ENCODE data around the gene MTARC1.

Gene MTARC1

DNA sequence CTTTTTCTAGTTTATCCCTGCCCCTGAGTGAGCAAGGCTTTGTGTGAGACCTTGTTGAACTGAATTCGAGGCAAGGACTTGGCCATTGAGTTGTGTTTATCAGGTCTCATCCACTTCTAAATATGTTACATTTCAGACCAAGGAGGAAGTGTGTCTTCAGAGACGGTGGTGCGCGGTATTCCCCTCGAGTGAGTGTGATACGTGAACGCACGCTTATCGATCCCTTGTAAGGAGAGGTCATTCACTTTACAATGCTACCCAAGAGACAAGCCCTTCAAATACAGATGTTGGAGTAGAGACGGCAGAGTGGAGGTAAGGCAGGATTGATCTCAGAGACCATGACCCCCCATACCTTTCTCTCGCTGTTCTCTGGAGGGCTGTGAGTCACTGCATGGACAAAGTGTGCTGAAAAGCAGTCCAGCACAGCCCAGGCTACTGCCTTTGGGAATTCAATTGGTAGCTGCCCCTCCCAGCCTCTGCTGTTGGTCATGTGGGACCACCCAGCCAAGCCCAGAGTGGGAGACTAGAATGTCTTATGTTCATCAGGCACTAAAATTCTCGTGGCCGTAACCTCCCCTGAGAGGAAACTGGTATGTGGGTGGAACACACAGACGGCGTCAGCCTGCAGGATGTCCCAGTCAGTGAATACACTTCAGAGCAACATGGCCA is 16.3 kb upstream of the MTARC1 start:
- no peak for DNase-seq

DNA sequence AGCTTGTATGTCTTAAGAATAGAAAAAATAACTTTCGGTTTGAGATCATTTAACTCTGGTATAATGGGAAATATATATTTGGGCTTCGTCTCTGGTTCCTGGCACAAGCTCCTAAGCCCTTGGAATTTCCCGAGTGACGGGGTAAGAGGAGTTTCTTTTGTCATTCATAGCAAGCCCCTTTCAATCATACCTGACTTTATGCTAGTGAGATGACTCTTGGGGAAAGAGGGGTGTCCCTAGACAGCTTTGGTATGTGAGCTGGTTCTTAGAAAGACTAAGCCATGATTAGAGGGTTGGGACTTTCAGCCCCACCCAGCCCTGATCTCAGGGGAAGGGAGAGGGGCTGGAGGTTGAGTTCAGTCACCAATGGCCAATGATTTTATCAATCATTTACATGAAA is 13.9 kb upstream of the MTARC1 start:
- DNase-seq = no peak

DNA sequence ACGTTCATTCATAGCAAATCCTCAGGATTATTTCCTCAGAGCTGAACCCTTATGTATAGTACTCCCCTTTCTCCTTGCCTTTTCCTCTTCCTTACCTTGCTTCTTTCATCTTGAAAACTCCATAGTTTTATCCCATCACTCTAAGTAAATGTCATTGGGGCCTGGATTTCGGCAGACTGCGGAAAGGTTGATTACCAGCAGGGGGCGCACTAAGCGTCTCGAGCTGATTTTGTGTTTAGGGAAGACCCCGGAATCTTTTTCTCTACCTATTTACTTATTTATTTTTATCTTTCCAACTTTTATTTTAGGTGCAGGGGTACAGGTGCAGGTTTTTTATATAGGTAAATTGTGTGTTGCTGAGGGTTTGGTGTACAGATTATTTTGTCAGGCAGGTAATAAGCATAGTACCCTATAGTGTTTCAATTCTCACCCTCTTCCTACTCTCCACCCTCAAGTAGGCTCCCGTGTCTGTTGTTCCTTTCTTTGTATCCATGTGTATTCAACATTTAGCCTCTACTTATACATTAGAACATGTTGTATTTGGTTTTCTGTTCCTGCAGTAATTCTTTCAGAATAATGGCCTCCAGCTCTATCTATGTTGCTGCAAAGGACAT is 11.4 kb upstream of the MTARC1 start:
- no peak for DNase-seq

DNA sequence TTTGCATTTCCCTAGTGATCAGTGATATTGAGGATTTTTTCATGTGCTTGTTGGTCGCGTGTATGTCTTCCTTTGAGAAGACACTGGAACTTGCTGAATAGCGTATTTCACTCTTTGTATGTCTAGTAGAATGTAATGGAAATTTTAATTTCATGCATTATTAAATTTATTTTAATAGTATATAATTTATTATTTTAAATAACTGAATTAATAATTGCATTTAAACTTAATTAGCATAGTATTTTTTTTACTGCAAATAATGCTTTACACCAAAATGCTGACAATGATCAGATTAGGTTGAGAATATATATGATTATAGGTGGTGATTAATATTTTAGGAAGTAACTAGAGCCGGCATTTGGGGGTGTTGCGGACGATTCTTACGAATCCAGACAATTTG is 10.5 kb upstream of the MTARC1 start:
- DNase-seq = no peak

DNA sequence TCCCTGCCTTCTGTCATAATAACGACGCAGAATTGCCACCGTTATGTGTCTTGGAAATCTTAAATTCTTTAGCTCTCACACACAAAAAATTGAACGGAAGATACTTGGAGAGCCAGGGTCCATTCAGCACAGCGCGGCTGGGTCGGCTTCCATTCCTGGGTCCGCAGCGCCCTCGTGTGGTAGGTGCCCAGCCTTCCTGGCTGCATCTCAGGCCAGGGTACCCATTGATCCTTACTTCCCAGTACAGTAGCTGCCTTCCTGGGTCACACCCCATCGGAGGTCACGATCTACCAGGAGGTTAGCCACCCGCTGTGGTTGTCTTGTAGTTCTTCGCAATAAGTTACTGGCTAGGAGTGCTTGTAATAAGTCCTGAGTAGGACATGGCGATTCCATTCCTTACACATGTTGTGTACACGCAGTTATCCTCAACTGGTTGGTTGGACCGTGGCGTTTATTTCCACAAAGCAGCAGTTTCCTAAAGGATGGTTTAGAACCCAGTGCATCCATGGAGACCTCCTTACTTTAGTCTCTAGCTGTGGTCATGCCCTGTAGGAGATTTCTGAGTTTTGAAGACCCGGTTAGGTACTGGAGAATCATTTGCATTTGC is 9.9 kb upstream of the MTARC1 start:
- peak; percentile 55 for DNase-seq

DNA sequence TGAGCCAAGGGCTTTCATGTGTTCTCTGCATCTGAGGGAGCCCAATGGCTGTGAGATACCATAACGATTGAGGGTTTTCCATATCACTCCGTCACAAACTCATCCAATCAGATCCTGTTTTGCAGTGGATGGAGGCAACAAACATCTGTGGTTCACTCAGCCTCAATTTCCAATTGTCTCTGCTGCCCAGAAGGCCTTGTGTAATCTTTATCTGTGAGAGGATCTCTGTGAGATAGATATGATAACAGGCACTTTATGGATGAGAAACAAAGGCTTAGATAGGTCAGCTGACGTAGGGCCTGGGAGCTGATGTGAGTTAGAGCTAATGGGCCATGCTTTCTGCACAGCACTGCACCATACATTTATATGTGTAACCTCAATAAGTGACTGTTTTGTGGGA is 3.3 kb upstream of the MTARC1 start:
- DNase-seq = no peak

DNA sequence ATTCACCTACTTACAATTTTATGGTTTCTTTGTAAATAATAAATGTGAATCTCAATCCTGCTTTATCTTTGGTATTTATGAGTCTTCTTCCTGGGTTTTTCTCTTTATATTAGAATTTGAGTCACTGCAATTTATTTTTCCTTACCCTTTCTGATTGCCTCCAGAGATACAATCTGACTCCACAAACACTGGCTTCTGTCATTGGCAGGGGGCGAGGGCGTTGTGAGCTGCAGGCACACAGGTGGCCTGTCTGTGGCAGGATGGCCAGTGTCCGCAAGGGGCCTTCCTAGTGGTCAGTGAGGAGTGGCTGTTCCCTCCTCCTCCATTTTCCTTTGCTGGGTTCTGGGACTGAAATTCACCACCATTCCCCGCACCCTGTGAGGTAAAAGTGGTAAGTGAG is 2.0 kb upstream of the MTARC1 start:
- DNase-seq = no peak

DNA sequence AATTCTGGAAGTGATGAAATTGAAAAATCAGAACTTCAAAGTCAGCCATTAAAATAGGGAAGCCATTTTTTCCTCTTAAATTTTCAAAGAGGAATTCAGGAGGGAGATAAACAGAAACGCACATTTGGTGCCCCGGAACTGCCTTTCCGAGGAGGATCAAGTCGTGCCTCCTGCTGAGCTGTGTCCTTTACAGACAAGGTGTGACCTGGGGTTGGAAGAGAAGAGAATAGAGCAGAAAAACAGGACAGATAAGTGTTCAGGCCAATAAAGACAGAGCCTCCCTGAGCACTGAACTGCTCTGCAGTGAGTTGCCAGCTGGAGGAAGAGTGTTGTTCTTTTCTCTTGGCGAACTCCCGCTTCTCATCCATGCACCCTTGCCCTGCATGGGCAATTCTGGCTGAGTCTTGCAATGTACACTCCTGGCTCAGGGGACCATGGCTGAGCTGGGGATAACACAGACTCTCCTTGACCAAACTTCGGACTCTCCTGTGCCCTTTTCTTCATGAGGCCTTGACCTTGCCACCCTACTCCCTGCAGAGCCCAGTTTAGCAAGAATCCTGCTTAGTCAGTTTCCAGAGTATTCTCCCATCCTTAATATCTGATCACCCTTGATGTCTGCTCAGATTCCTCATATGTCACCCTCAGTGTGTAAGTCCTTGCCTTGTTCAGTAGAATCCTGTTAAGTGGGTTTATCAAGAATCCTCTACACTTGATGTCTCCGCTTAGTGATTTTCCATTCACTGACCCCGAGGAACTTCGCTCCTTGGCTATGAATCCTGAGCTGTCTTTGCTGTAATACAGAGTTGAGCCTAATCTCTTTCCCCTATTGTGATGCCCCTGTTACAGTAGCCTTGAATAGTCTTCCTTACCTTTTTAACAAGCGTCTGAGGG is 1.3 kb upstream of the MTARC1 start:
- no peak for DNase-seq

DNA sequence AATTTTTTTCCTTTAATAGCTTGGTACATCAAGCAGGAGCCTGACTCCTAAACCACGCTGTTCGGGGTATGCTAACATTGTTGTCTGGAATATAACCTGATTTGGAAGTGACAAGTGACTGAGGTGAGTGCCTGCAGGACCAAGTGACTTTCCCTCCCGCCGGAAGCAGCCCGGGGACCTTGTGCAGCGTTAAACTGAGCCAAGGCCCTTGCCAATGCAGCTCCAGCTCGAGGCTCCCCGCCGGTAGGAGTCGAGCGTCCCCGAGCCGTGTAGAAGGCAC is 716 bp upstream of the MTARC1 start:
- DNase-seq = no peak

DNA sequence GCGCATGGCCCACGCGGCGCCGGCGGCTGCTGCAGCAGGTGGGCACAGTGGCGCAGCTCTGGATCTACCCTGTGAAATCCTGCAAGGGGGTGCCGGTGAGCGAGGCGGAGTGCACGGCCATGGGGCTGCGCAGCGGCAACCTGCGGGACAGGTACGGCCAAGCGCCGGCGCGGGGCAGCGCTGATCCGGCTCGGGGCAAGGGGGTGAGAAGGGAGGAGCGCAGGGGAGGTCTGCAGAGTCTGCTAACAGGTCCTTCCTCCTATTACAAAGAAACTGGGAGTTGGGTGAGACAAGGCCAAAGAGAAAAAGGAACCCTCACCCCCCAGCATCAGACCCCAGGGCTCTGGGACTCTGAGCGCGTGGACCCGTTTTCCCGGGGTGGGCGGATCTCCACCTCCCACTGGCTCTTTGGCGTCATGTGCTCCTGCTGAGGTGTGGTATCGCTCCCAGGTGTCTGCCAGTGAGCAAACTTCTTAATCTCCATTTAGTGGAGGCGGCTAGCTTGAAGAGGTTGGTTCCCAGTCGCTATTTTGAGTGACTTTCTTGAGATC is 431 bp downstream of the MTARC1 start:
- peak; percentile 82 for DNase-seq

DNA sequence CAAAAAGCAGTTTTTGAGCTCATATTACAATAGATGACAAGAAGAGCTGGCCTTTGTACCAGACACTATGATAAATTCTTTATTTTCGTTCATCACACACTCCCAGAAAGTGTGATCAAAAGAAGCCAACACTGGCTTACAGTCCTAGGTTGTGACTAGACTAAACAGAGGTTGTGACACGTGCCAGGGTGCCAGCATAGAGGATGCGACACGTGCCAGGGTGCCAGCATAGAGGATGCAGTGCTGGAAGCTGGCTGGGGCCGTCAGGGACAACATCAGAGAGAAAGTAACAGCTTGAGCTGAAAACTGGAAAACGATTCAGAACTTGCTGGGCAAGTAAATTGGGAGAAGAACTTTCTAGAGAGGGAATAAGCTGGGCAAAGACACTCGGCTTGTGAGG is 2.2 kb downstream of the MTARC1 start:
- no peak for DNase-seq

DNA sequence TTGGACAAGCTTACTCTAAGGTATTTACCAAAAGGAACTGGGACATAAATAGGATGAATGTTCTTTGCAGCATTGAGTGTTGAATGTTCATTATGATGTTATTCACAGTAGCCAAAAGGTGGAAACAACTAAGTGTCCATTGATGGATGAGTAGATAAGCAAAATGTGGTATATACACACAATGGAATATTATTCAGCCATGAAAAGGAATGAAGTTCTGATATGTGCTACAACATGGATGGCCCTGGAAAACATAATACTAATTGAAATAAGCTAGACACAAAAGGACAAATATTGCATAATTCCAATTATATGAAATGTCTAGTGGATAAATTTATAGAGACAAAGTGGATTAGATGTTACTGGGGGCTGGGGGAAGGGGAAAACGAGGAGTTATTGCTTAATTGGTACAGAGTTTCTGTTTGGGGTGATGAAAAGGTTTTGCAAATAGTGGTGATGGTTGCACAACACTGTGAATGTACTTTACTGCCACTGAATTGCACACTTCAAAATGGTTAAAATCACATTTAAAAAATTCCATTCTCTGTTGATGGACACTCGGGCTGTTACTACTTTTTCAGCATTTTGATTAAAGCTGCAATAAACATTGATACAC is 2.9 kb downstream of the MTARC1 start:
- DNase-seq = no peak

DNA sequence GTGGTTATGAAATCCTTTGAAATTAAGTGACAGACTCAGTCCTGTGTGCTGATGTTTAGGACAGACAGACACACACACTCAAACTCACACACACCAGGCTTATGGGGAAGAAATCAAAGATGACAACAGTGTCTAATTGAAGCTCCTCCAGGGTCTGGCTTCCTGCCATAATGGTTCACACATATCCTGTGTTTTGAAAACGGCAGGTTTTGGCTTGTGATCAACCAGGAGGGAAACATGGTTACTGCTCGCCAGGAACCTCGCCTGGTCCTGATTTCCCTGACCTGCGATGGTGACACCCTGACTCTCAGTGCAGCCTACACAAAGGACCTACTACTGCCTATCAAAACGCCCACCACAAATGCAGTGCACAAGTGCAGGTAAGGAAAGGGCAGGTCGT is 4.6 kb downstream of the MTARC1 start:
- DNase-seq = no peak

DNA sequence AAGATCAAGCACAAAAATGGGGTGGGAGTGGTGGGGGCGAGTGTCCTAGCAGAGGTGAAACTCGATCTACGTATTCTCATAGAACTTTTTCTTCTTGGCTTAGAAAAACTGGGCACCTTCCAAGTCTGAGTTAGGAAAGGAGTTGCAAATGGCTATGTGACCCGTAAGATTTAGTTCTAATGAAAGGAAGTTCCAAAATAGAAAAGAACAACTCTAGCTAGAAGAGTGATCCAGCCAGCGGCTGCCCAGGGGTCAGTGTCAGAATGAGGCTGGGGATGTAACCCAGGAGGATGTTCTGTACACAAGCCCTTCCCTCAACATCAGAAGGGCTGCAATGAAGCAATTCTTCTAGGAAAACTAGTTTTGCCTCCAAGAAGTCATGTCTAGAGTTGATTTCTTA is 5.2 kb downstream of the MTARC1 start:
- DNase-seq = no peak

DNA sequence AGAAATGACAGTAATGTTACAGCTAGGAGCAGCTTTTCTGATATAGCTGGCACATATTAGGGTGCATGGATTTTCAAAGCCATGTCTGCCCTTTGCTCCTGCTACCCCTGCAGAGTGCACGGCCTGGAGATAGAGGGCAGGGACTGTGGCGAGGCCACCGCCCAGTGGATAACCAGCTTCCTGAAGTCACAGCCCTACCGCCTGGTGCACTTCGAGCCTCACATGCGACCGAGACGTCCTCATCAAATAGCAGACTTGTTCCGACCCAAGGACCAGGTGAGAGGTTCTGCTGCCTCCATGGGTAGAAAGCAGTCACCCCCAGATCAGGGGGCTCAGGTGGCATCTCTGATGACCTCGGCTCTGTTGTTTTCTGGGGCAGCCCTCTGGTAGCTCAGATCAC is 9.8 kb downstream of the MTARC1 start:
- DNase-seq = no peak

DNA sequence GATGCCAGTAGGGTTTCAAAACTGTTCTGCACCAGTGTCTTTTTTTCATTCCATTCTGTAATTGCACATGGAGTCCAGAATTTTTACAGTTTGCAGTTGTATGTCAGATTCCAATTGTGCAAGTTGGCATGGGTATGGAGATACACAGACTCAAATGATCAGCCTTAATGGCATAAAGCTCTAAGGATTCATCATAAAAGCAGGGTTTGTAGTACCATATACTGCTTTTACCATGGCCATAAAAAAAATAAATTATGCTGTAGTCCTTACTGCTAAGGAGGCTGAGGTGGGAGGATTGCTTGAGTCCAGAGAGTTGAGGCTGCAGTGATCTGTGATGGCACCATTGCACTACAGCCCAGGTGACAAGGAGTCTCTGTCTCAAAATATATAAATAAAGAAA is 10.3 kb downstream of the MTARC1 start:
- DNase-seq = no peak

DNA sequence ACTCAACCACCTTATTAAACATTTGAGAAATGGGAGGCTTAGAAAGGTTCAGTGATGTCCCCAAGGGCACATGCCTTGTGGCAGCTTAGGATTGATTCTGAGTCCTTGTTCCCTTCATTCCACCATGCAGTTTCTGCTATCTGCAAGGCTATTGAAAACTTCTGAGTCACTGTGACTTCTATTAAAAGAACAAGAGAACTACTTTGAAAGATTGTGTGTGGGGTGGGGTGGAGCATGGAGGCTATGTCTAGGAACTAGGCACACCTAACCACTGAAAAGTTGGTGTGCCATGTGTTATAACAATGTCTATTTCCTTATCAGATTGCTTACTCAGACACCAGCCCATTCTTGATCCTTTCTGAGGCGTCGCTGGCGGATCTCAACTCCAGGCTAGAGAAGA is 10.8 kb downstream of the MTARC1 start:
- DNase-seq = no peak

DNA sequence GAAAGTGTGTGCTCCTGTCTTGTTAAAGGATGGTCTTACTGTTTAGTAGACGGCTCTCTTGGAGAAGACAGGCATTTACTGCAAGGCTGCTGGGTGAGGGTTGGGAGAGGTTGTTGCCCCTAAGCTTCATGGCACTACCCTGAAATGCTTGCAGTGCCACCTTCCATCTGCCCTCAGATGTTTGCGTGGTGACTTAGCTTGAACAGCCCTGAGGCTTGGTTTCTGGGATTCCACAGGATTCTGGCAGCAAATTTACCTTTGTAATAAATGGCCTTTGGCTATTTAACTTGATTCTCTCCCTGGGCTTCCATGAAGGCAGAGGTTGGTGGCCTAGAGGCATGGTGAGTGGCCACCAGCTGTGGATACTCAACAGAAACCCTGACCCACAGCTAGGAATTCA is 11.6 kb downstream of the MTARC1 start:
- DNase-seq = no peak

DNA sequence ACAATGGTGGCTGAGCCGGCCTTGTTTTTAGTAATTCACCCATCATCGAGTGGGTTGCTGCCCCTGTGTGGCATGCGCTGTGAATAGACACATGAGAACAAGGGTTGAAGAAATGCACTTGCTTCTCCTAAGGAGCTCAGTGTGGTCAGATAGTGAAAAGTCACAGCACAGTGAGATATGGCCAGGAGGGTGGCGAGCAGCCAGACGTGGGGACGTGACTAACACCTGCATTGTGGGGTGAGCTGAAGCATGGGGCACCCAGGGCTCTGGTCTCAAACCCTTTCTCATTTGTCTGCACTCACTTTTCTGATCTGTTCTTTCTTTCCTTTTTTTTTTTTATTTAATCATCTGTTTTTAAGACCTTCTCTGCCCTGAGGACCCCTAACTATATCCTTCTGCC is 13.5 kb downstream of the MTARC1 start:
- no peak for DNase-seq

DNA sequence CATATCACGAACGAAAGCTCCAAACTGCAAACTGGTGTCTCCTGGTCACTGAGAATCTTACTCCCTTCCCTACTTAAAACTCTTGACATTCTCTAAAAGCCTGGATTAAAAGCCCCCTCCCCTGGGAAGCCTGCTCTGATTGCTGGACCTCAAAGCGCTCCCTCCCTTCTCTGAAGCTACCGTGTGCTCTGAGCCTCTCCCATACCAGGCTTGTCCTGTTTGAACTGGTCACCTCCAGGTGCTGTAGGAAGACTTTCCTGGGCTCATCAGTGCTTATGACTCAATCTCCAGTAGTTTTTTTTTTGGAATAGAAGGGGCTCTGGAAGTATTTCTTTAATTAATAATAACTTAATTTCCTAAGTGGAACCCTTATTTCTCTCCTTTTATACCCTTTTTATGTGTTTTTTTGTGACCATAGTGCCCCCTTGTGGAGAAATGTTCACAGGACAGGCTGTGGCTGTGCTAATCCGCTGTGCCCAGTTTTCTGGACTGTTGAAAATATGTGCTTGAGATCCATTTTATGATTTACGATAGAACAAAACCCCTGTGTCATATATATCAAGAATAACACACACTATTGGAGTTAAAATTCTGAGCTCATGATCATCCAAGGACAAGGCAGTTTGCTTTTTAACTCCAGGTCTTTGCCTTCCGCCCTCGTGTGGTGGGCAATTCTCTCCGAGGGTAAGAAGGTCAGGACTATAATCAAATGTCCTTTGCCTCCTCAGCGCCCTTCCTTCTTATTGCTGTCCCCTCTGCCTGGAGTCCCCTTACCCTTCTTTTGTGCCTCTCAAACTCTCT is 16.9 kb downstream of the MTARC1 start:
- DNase-seq = peak; percentile 14

DNA sequence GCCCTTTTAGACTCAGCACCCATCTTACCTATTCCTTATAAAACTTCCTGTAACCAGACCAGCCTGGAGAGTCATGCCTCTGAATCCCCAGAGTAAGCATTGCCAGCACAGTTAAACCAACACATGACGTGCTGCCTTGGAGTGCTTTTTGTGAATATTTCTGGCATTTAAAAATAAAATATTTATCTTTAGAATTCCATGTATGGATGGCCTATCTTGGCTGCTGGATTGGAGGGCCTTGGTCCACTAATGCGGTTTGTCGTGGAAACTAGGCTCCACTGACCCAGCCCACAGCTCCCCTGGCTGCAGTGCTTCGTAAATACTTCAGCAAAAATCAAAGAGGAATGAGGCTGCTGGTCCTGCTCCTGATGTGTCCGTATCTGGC is 17.5 kb downstream of the MTARC1 start:
- DNase-seq = no peak

DNA sequence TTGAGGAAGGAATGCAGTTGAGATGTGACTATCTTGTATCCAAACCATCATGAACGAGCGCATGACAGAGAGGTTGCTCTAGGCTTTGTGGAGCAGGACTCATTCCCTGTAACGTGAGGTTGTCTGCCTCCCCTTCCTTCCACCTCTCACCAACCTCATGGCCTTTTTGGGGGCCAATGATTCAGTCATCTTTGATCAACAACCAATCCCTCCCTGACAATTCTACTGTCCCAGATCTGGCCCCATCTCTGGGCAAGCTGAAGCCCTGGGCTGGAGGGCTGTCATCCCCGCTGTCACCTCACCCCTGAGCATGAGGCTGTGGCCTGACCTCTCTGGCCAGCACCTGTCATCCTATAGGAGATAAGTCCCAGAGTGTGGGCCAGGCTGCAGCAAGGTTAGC is 19.7 kb downstream of the MTARC1 start:
- DNase-seq = no peak
